ENCODE data around the gene CARD9.

DNA sequence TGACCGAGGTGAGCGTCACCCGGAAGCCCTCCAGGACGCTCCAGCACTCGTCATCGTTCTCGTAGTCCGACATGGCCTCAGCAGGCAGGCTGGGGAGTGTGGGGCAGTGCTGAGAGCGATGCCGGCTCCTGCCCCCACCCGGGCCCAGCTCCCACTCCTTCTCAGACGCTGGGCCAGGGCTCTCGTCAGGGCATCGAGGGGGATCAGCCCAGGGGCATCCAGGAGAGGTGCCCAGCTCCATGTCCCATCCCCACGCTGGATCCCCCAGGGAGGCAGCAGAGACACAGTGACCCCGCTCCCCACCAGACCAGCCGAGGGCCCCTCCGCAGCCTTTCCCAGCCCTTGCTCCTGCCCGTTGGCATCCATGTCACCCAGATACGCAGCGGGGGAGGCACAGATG is 1.5 kb downstream of the CARD9 start:
- no peak for TF ChIP-seq CTCF (IDR thresholded peaks at IDR 0.05)
- no peak for TF ChIP-seq POLR2A (IDR thresholded peaks at IDR 0.05)

Data from Peyer's patch (tissue), 4 donors.